Activated CD8-positive, alpha-beta memory T cell treated with anti-CD3 and anti-CD28 coated beads, Interleukin-2, amount 10 ng/mL, durations not matched to agents 7 days and 5 days (primary cell): Measurements from ENCODE around the gene ABCA8. TPM values are rescaled to one million over a fixed set of nuclear protein-coding genes. Genes with fewer than 3 reads are reported as not detected.

Experiments used
- ATAC-seq: fragments of 150-1000 bp; cut with Tn5 transposase; one replicate; pipeline ENCODE4 v1.10.0; 2021; ENCODE audit warnings: moderate library complexity
- CTCF ChIA-PET: fragments of 350-600 bp; sonication (Branson Sonifier 250); formaldehyde crosslinking; loops from one replicate; lab custom pipeline; 2021; ENCODE audit warnings: antibody characterized with exemption; lab: Charles Lee
- DNase-seq: peaks from one replicate; pipeline ENCODE4 v3.0.0-alpha.2; 2020
- H3K27ac Mint-ChIP-seq: one replicate; pipeline ENCODE4 v1.8.0; 2021; ENCODE audit warnings: mild to moderate bottlenecking, mixed read lengths
- H3K27me3 Mint-ChIP-seq: one replicate; pipeline ENCODE4 v1.8.0; 2021; ENCODE audit warnings: mixed read lengths
- H3K36me3 Mint-ChIP-seq: one replicate; pipeline ENCODE4 v1.8.0; 2021; ENCODE audit warnings: mild to moderate bottlenecking, mixed read lengths
- H3K4me1 Mint-ChIP-seq: one replicate; pipeline ENCODE4 v1.8.0; 2021; ENCODE audit warnings: mixed read lengths
- H3K4me3 Mint-ChIP-seq: one replicate; pipeline ENCODE4 v1.8.0; 2021; ENCODE audit warnings: mild to moderate bottlenecking, moderate library complexity, mixed read lengths
- H3K9me3 Mint-ChIP-seq: one replicate; pipeline ENCODE4 v1.8.0; 2022; ENCODE audit warnings: low read depth, mixed read lengths
- total RNA-seq, 2 experiments: library from RNA; stranded (reverse); gene quantifications; one replicate each; pipeline ENCODE4 v1.2.3, GENCODE V29; 2021

ABCA8 gene
- total RNA-seq, 2 experiments from 2014 or later, result not detected

- ATAC-seq, result no peak
- CTCF ChIA-PET, result no interaction called here
- Mint-ChIP-seq H3K27ac (no peak overlapping the region), H3K36me3 (no peaks in the 10 kb centered on the region), H3K4me1 (no peaks in the 10 kb centered on the region), H3K4me3 (no peak overlapping the region), H3K9me3 (no peaks in the 10 kb centered on the region), H3K27me3 (no peaks in the 10 kb centered on the region)
- DNase-seq, result no peak
These were observed 83.7 kb downstream of the ABCA8 start for GRCh38 chr17:68871447-68871846.

GRCh38 chr17:68870976-68871375, 84.2 kb downstream of the ABCA8 start:
- no peak overlapping the region for H3K4me3 Mint-ChIP-seq
- no peaks in the 10 kb centered on the region for H3K36me3 Mint-ChIP-seq
- no peak for ATAC-seq
- no peaks in the 10 kb centered on the region for H3K4me1 Mint-ChIP-seq
- H3K27ac Mint-ChIP-seq, result no peak overlapping the region
- no peak for DNase-seq
- no peaks in the 10 kb centered on the region for H3K9me3 Mint-ChIP-seq
- CTCF ChIA-PET, result no interaction called here
- no peaks in the 10 kb centered on the region for H3K27me3 Mint-ChIP-seq

- no peak overlapping the region for H3K27ac Mint-ChIP-seq
- CTCF ChIA-PET, result no interaction called here
These were observed 84.9 kb downstream of the ABCA8 start for GRCh38 chr17:68870161-68870826.

GRCh38 chr17:68868708-68869107, 86.5 kb downstream of the ABCA8 start:
- Mint-ChIP-seq H3K4me3 (no peak overlapping the region), H3K9me3 (no peaks in the 10 kb centered on the region), H3K36me3 (no peaks in the 10 kb centered on the region), H3K27ac (no peak overlapping the region), H3K4me1 (no peaks in the 10 kb centered on the region), H3K27me3 (no peaks in the 10 kb centered on the region)
- CTCF ChIA-PET, result interaction anchor here (1.2 kb wide), 1 partner anchor 12 kb away, joined by 3 read pairs; no protein-coding TSS in a partner anchor
- ATAC-seq (no peak), DNase-seq (no peak)

More at GRCh38 chr17:68870161-68870826, 84.9 kb downstream of the ABCA8 start:
- Mint-ChIP-seq H3K27me3 (no peaks in the 10 kb centered on the region), H3K9me3 (no peaks in the 10 kb centered on the region), H3K4me1 (no peaks in the 10 kb centered on the region), H3K36me3 (no peaks in the 10 kb centered on the region), H3K4me3 (no peak overlapping the region)
- DNase-seq (no peak), ATAC-seq (no peak)

GRCh38 chr17:68867759-68868516, 87.3 kb downstream of the ABCA8 start:
- Mint-ChIP-seq H3K36me3 (no peaks in the 10 kb centered on the region), H3K27me3 (no peaks in the 10 kb centered on the region), H3K4me3 (no peak overlapping the region), H3K9me3 (no peaks in the 10 kb centered on the region), H3K27ac (no peak overlapping the region), H3K4me1 (no peaks in the 10 kb centered on the region)
- DNase-seq (no peak), ATAC-seq (no peak)
- CTCF ChIA-PET, result interaction anchor here (1.2 kb wide), 1 partner anchor 13 kb away, joined by 3 read pairs; no protein-coding TSS in a partner anchor

GRCh38 chr17:68865584-68865983, 89.6 kb downstream of the ABCA8 start:
- Mint-ChIP-seq H3K27me3 (no peaks in the 10 kb centered on the region), H3K36me3 (no peaks in the 10 kb centered on the region), H3K27ac (no peak overlapping the region), H3K9me3 (no peaks in the 10 kb centered on the region), H3K4me3 (no peak overlapping the region), H3K4me1 (no peaks in the 10 kb centered on the region)
- DNase-seq (no peak), ATAC-seq (no peak)
- CTCF ChIA-PET, result no interaction called here

GRCh38 chr17:68863091-68863652, 92.0 kb downstream of the ABCA8 start:
- Mint-ChIP-seq H3K4me1 (no peaks in the 10 kb centered on the region), H3K4me3 (no peak overlapping the region), H3K27me3 (no peaks in the 10 kb centered on the region), H3K36me3 (no peaks in the 10 kb centered on the region), H3K9me3 (no peaks in the 10 kb centered on the region), H3K27ac (no peak overlapping the region)
- ATAC-seq (no peak), DNase-seq (no peak)
- CTCF ChIA-PET, result no interaction called here

GRCh38 chr17:68861602-68862001, 93.6 kb downstream of the ABCA8 start:
- Mint-ChIP-seq H3K4me1 (no peaks in the 10 kb centered on the region), H3K27me3 (no peaks in the 10 kb centered on the region), H3K36me3 (no peaks in the 10 kb centered on the region), H3K9me3 (no peaks in the 10 kb centered on the region), H3K4me3 (no peak overlapping the region), H3K27ac (no peak overlapping the region)
- no peak for ATAC-seq
- DNase-seq, result no peak
- CTCF ChIA-PET, result no interaction called here

GRCh38 chr17:68860941-68861340, 94.3 kb downstream of the ABCA8 start:
- no peaks in the 10 kb centered on the region for H3K36me3 Mint-ChIP-seq
- CTCF ChIA-PET, result no interaction called here
- ATAC-seq (no peak), DNase-seq (no peak)
- no peaks in the 10 kb centered on the region for H3K27me3 Mint-ChIP-seq
- H3K27ac Mint-ChIP-seq, result no peak overlapping the region
- H3K9me3 Mint-ChIP-seq, result no peaks in the 10 kb centered on the region
- H3K4me3 Mint-ChIP-seq, result no peak overlapping the region
- no peaks in the 10 kb centered on the region for H3K4me1 Mint-ChIP-seq

GRCh38 chr17:68854452-68854851, 100.7 kb downstream of the ABCA8 start:
- ATAC-seq, result no peak
- H3K9me3 Mint-ChIP-seq, result peaks cover 2% of the 10 kb centered on the region
- no peaks in the 10 kb centered on the region for H3K27me3 Mint-ChIP-seq
- H3K4me1 Mint-ChIP-seq, result no peaks in the 10 kb centered on the region
- CTCF ChIA-PET, result no interaction called here
- H3K36me3 Mint-ChIP-seq, result no peaks in the 10 kb centered on the region
- no peak for DNase-seq
- H3K4me3 Mint-ChIP-seq, result no peak overlapping the region
- no peak overlapping the region for H3K27ac Mint-ChIP-seq

GRCh38 chr17:68853439-68853838, 101.8 kb downstream of the ABCA8 start:
- CTCF ChIA-PET, result no interaction called here

GRCh38 chr17:68853036-68853435, 102.2 kb downstream of the ABCA8 start:
- no peak overlapping the region for H3K4me3 Mint-ChIP-seq
- H3K36me3 Mint-ChIP-seq, result no peaks in the 10 kb centered on the region
- peaks cover 2% of the 10 kb centered on the region for H3K9me3 Mint-ChIP-seq
- ATAC-seq (no peak), DNase-seq (no peak)
- CTCF ChIA-PET, result no interaction called here
- H3K4me1 Mint-ChIP-seq, result no peaks in the 10 kb centered on the region
- H3K27me3 Mint-ChIP-seq, result no peaks in the 10 kb centered on the region
- no peak overlapping the region for H3K27ac Mint-ChIP-seq

More at GRCh38 chr17:68853439-68853838, 101.8 kb downstream of the ABCA8 start:
- H3K36me3 Mint-ChIP-seq, result no peaks in the 10 kb centered on the region
- no peaks in the 10 kb centered on the region for H3K27me3 Mint-ChIP-seq
- DNase-seq (no peak), ATAC-seq (no peak)
- peaks cover 2% of the 10 kb centered on the region for H3K9me3 Mint-ChIP-seq
- H3K27ac Mint-ChIP-seq, result no peak overlapping the region
- no peak overlapping the region for H3K4me3 Mint-ChIP-seq
- H3K4me1 Mint-ChIP-seq, result no peaks in the 10 kb centered on the region

GRCh38 chr17:68851890-68852289, 103.3 kb downstream of the ABCA8 start:
- no peaks in the 10 kb centered on the region for H3K4me1 Mint-ChIP-seq
- no peaks in the 10 kb centered on the region for H3K27me3 Mint-ChIP-seq
- CTCF ChIA-PET, result no interaction called here
- no peak for DNase-seq
- no peak overlapping the region for H3K27ac Mint-ChIP-seq
- H3K9me3 Mint-ChIP-seq, result peaks cover 2% of the 10 kb centered on the region
- H3K4me3 Mint-ChIP-seq, result no peak overlapping the region
- no peak for ATAC-seq
- H3K36me3 Mint-ChIP-seq, result no peaks in the 10 kb centered on the region
